ENCODE data around the gene COMT.

DNA sequence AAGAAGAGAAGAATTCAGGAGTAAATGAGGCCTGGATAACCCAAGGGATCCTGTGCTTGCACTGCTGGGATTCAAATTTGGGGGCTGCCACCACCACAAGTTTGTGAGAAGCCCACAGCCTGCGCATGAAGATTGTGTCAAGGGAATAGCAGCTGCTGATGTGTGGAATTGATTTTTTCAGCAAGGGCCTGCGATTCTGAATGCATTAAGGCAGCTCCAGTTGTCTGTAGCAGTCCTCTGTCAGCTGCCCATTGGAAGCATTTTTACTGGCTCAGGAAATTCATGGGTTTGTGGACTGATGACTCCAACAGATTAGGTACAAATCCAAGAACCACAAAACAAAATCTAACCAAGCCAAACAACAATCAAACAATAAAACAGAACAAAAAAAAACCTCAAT, 61.1 kb downstream of the COMT start:
- TF ChIP-seq, protein P1, sequence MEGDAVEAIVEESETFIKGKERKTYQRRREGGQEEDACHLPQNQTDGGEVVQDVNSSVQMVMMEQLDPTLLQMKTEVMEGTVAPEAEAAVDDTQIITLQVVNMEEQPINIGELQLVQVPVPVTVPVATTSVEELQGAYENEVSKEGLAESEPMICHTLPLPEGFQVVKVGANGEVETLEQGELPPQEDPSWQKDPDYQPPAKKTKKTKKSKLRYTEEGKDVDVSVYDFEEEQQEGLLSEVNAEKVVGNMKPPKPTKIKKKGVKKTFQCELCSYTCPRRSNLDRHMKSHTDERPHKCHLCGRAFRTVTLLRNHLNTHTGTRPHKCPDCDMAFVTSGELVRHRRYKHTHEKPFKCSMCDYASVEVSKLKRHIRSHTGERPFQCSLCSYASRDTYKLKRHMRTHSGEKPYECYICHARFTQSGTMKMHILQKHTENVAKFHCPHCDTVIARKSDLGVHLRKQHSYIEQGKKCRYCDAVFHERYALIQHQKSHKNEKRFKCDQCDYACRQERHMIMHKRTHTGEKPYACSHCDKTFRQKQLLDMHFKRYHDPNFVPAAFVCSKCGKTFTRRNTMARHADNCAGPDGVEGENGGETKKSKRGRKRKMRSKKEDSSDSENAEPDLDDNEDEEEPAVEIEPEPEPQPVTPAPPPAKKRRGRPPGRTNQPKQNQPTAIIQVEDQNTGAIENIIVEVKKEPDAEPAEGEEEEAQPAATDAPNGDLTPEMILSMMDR (conservative IDR thresholded peaks at IDR 0.05; ENCODE audit: low read length), result no peak
- no peak for TF ChIP-seq EZH2phosphoT487 (IDR thresholded peaks at IDR 0.05; ENCODE audit: borderline replicate concordance)

Data from Loucy (cell line).